HTERT RPE-1 (cell line): Measurements from ENCODE around the gene NACA2.
"Not testable (repeated sequence)": the region's sequence is repeated elsewhere in the genome, so short reads cannot be mapped to it uniquely, and the experiment has no call there.

Source experiments
- in situ Hi-C: fragments of 300-500 bp; cut with MboI; formaldehyde crosslinking; loops from 4 replicates; pipeline ENCODE4 v1.14.3; 2020; ENCODE audit warnings: low sequenced_read_pairs

The NACA2 gene

GRCh38 chr17:61580502-61580901 is 10.5 kb downstream of the NACA2 start:
- in situ Hi-C loops = no loop called here

GRCh38 chr17:61579961-61580360 is 11.1 kb downstream of the NACA2 start:
- in situ Hi-C loops = no loop called here

GRCh38 chr17:61579347-61579746 is 11.7 kb downstream of the NACA2 start:
- in situ Hi-C loops = no loop called here

- in situ Hi-C loops = no loop called here
Observed at GRCh38 chr17:61578645-61579044, 12.4 kb downstream of the NACA2 start.

GRCh38 chr17:61575983-61576382 is 15.0 kb downstream of the NACA2 start:
- in situ Hi-C loops = no loop called here

GRCh38 chr17:61575352-61575975 is 15.6 kb downstream of the NACA2 start:
- in situ Hi-C loops = no loop called here

- in situ Hi-C loops = no loop called here
Observed at GRCh38 chr17:61574542-61575351, 16.3 kb downstream of the NACA2 start.

GRCh38 chr17:61572547-61572946 is 18.5 kb downstream of the NACA2 start:
- in situ Hi-C loops = not testable (repeated sequence)

GRCh38 chr17:61571624-61572023 is 19.4 kb downstream of the NACA2 start:
- in situ Hi-C loops = no loop called here

- in situ Hi-C loops = no loop called here
Observed at GRCh38 chr17:61570118-61570517, 20.9 kb downstream of the NACA2 start.

GRCh38 chr17:61569525-61569924 is 21.5 kb downstream of the NACA2 start:
- in situ Hi-C loops = not testable (repeated sequence)

GRCh38 chr17:61568219-61569072 is 22.6 kb downstream of the NACA2 start:
- in situ Hi-C loops = no loop called here

- in situ Hi-C loops = no loop called here
Observed at GRCh38 chr17:61567045-61567802, 23.8 kb downstream of the NACA2 start.

- in situ Hi-C loops = not testable (repeated sequence)
Observed at GRCh38 chr17:61566448-61566847, 24.6 kb downstream of the NACA2 start.

GRCh38 chr17:61565850-61566249 is 25.2 kb downstream of the NACA2 start:
- in situ Hi-C loops = not testable (repeated sequence)

GRCh38 chr17:61565213-61565612 is 25.8 kb downstream of the NACA2 start:
- in situ Hi-C loops = no loop called here

GRCh38 chr17:61562287-61562686 is 28.7 kb downstream of the NACA2 start:
- in situ Hi-C loops = no loop called here

- in situ Hi-C loops = no loop called here
Observed at GRCh38 chr17:61561354-61561753, 29.7 kb downstream of the NACA2 start.

GRCh38 chr17:61560071-61560470 is 30.9 kb downstream of the NACA2 start:
- in situ Hi-C loops = no loop called here

GRCh38 chr17:61556224-61557188 is 34.5 kb downstream of the NACA2 start:
- in situ Hi-C loops = no loop called here
